ENCODE data around the gene CASZ1.

CASZ1 gene

DNA sequence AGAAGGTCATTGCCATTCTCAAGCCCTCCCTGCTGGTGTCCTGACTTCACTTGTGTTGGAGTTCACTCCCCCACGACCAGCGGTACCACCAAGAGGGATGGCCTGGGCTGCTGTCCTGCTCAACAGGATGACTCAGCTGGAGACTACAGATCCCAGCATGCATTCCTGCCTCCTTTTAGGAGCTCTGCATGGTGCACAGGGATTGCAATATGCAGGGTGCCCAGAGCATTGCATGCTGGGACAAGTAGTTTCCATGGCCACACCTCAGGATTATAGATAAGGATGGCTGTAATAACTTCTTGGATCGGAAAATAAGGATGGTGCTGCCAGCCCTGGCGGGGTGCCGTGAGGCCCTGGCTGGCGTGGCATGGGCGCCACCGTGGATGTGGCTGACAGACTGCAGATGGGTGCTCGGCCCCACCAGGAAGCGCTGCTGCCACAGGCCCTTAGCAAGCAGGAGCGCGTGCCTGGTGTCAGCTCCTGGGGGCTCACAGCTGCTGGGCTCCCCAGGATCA is 150.0 kb downstream of the CASZ1 start:
- Histone ChIP-seq H2AFZ (ENCODE audit: low read depth, low read length) (no peak overlapping the region), H3K36me3 (ENCODE audit: insufficient read depth, low read length) (no peaks in the 10 kb centered on the region), H3K4me1 (ENCODE audit: insufficient read depth, low read length) (peaks cover 29% of the 10 kb centered on the region), H3K4me3 (ENCODE audit: low read length) (no peak overlapping the region), H3K9me3 (ENCODE audit: low read length) (no peaks in the 10 kb centered on the region), H3K27me3 (ENCODE audit: insufficient read depth, low read length) (no peaks in the 10 kb centered on the region)

DNA sequence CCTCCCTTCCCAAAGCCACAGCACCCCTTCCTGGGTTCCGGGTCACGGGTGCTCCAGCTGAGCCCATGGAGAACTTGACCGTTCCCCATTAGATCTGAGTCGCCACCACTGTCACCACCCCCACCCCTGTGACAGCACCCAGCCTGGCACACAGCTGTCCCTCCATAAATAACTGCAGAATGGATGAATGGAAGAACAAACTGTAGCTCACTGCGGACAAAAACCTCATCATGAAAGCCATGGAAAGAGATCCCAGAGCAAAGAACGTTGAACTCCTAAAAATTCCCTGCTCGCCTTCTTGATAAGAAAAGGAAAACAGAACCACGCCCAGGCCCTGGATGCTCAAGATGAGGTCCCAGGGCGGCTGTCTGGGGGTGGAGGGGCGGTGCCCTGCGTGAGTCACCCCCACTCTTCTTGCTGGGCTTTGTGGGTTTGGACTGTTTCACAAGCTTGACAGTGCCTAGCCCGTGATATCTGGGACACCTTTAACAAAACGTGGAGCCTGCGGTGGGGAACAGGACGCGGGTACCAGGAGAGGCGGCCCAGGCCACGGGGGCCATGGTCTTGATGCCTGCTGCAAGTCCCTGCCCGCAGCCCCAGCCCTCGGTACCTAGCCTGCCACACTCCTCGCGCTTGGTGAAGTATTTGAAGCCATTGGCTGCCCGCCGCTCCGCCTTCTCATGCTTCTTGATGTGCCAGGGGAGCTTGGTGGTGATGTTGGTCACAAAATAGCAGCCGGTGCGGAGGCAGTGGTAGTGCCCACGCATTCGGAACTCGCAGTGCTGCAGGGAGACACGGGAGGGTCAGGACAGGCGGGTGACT is 151.9 kb downstream of the CASZ1 start:
- H3K4me1 ChIP-seq (ENCODE audit: insufficient read depth, low read length), result peaks cover 11% of the 10 kb centered on the region
- no peaks in the 10 kb centered on the region for H3K36me3 ChIP-seq (ENCODE audit: insufficient read depth, low read length)
- no peak overlapping the region for H2AFZ ChIP-seq (ENCODE audit: low read depth, low read length)

DNA sequence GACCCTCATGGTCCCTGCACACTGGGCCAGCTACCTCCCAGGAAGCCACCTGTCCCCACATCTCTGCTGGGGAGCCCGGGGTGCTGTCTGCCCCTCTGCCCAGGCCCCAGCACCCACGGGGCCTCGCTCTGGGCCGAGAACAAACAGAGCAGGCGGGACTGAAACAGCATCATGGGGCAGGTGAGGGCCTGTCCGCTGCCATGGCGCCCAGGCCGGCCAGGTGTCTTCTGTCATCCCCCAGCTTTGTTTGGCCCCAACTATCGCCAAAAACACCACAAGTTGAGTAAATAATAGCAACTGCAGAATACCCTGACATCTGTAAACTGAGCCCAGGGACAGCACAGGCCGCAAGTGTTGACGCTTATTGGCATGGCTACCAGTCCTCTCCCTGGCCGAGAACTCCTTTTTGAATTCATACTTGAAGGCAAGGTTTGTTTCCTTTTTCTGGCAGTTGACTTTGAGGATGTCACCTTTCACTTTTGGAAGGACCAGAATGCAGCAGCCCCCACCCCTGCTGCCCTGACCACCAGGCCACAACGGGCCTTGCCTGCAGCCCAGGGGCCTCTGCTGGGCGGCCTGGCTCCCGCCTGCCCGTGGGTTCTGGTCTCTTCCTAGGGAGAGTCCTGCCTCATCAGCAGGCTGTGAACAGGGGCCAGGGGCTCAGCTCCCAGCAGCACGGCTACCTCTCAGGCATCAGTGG is 152.7 kb downstream of the CASZ1 start:
- Histone ChIP-seq H3K4me1 (ENCODE audit: insufficient read depth, low read length) (peaks cover 3% of the 10 kb centered on the region), H3K36me3 (ENCODE audit: insufficient read depth, low read length) (no peaks in the 10 kb centered on the region), H3K27me3 (ENCODE audit: insufficient read depth, low read length) (no peaks in the 10 kb centered on the region), H3K9me3 (ENCODE audit: low read length) (peaks cover 5% of the 10 kb centered on the region), H3K4me3 (ENCODE audit: low read length) (no peak overlapping the region), H2AFZ (ENCODE audit: low read depth, low read length) (no peak overlapping the region)

More for the DNA sequence above, 151.9 kb downstream of the CASZ1 start:
- Histone ChIP-seq H3K9me3 (ENCODE audit: low read length) (peaks cover 2% of the 10 kb centered on the region), H3K4me3 (ENCODE audit: low read length) (no peak overlapping the region), H3K27me3 (ENCODE audit: insufficient read depth, low read length) (no peaks in the 10 kb centered on the region)

DNA sequence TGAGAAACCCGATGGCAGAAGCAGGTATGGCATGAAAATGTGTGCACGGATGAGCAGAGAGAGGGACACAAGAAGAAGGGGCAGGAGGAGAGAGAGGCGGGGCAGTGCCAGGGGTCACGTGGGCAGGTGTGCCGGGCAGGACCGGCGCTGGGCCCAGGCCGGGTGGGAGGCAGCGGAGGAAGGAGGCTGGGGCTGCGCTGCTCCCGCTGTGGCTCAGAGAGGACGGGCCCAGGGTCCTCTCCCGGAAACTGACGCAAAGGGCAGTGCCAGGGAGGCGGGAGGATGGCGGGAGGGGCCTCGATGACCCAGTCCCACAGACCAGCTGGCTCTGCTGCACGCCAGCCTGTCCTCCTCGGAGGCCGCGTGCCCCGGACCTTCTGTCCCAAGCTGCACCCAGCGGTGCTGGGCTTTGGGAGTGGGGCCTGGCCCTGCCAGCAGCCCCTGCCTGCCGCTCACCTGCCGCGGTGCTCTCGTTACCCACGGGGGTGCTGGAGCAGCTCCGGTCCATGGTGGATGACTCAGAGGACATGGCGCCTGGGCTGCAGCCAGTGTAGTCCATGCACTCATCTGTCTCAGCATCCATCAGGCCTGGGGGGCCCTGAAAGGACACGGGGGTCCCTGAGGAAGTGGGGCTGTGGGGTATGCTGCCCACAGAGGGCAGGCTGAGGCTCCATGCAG is 153.9 kb downstream of the CASZ1 start:
- Histone ChIP-seq H3K9me3 (ENCODE audit: low read length) (peaks cover 5% of the 10 kb centered on the region), H3K27me3 (ENCODE audit: insufficient read depth, low read length) (no peaks in the 10 kb centered on the region), H3K4me3 (ENCODE audit: low read length) (no peak overlapping the region), H2AFZ (ENCODE audit: low read depth, low read length) (no peak overlapping the region), H3K36me3 (ENCODE audit: insufficient read depth, low read length) (no peaks in the 10 kb centered on the region), H3K4me1 (ENCODE audit: insufficient read depth, low read length) (no peaks in the 10 kb centered on the region)

DNA sequence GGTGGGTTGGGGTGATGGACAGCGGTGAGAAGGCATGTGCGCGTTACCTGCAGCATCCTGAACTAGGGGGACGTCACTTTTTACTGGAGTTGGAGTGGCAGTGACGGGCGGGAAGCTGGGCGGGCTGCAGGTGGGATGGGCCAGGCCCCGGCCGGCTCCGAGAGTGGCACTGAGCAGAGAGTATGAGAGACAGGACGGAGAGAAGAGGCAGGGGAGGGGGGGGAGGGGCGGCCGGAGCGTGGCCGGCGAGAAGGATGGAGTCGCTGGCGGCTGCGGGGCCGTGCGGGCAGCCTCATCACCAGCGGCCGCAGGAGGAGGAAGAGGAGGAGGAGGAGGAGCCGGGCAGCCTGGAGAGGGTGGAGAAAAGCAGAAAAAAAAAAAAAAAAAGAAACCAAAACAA is 154.5 kb downstream of the CASZ1 start:
- Histone ChIP-seq H3K4me1 (ENCODE audit: insufficient read depth, low read length) (no peaks in the 10 kb centered on the region), H3K9me3 (ENCODE audit: low read length) (peaks cover 5% of the 10 kb centered on the region), H3K4me3 (ENCODE audit: low read length) (no peak overlapping the region), H3K36me3 (ENCODE audit: insufficient read depth, low read length) (no peaks in the 10 kb centered on the region), H3K27me3 (ENCODE audit: insufficient read depth, low read length) (no peaks in the 10 kb centered on the region), H2AFZ (ENCODE audit: low read depth, low read length) (no peak overlapping the region)

DNA sequence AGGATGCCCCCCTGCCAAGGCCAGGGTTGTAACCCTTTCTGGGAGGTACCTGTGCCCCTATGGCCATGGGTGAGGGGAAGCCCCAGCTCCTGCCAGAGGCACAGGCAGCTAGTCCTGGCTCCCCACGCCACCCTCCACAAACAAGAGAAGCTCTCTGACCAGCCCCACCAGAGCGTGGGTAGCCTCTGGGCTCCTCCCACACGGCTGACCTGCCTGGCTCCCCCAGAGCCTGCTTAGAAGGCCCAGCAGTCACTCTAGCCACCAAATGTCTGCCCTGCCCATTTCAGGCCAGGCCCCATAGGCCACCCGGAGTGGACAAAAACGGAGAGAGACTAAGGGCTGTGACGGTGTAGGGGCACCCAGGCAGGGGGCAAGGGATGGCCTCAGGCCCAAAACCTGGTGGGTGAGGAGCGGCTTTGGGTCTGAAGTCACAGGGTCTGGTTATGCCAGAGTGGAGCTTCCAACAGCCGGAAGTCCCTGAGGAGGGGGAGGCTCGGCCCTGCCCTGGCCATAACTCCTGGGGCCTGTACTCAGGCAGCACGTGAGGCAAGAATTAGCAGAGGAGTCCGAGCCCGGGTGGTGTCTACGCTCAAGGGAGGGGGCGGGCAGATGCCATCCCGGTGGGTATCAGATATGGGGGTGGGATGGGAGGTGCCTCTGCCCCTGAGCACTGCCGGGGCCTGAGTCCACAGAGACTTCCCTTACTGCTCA is 155.4 kb downstream of the CASZ1 start:
- Histone ChIP-seq H3K4me3 (ENCODE audit: low read length) (no peak overlapping the region), H3K36me3 (ENCODE audit: insufficient read depth, low read length) (no peaks in the 10 kb centered on the region), H2AFZ (ENCODE audit: low read depth, low read length) (no peak overlapping the region), H3K9me3 (ENCODE audit: low read length) (peaks cover 5% of the 10 kb centered on the region), H3K4me1 (ENCODE audit: insufficient read depth, low read length) (no peaks in the 10 kb centered on the region), H3K27me3 (ENCODE audit: insufficient read depth, low read length) (no peaks in the 10 kb centered on the region)

DNA sequence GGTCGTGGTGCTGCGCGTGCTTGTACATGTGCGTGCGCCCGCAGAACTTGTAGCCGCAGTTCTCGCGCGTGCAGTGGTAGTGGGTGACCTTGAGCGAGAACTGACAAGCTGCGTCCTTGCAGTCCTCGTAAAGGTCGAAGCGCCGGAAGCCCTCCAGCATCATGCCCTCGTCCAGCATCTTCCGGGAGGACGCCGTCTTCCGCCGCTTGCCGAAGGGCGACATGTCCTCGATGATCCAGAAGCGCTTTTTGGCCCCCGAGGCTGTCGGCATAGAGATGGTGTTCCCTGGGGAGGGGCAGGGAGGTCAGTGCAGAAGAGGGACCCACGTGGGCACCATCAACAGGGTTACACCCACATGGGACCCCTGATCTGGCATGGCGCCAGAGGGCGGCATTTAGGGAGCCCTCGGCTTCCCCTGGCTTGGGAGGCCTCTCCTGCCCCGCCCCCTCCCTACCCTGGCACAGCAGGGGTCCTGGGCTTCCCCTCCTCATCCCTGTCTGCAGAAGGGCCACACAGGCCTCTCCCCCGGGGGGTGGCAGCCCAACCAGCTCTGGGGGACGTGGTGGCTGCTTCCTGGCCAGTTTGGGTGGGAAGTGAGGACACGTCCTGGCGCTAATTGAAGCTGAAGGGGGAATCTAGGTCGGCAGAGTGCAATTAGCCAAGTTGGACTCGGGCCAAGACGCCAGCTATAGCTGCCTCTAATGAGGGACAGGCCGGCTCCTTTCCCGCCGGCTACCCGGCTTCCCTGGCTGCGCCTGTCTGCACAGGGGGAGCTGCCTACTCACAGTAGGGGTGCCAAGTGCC is 156.5 kb downstream of the CASZ1 start:
- H2AFZ ChIP-seq (ENCODE audit: low read depth, low read length), result no peak overlapping the region
- H3K4me3 ChIP-seq (ENCODE audit: low read length), result no peak overlapping the region
- no peaks in the 10 kb centered on the region for H3K4me1 ChIP-seq (ENCODE audit: insufficient read depth, low read length)
- H3K36me3 ChIP-seq (ENCODE audit: insufficient read depth, low read length), result no peaks in the 10 kb centered on the region
- H3K27me3 ChIP-seq (ENCODE audit: insufficient read depth, low read length), result no peaks in the 10 kb centered on the region
- peaks cover 5% of the 10 kb centered on the region for H3K9me3 ChIP-seq (ENCODE audit: low read length)

DNA sequence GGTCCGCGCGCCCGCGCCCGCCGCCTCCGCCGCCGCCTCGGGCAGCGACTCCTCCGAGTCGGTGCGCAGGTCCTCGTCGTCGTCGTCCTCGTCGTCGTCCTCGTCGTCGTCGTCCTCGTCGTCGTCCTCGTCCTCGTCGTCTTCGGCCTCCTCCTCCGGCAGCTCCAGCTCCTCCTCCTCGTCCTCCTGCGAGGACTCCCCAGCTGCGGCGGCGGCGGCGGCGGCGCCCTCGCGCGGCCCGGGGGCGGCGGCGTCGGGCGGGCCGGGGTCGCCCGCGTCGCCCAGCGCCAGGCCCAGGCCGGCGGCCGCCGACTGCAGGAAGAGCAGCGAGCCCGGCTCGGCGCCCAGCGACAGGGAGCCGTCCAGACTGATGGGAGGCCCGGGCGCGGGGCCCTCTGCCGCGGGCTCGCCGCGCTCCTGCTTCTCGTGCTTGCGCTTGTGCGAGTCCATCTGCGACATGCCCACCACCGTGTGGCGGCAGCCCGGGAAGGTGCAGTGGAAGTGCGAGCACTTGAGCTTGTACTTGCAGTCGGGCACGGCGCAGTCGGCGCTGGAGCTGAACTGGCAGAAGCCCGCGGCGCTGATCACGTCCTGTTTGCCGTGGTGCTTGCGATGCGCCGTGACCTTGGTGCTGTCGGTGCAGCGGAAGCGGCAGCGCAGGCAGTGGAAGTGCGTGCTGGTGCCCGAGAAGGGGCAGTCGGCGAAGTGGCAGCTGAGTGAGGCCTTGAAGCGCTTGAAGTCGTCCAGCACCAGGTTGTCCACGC is 157.3 kb downstream of the CASZ1 start:
- H3K4me1 ChIP-seq (ENCODE audit: insufficient read depth, low read length), result no peaks in the 10 kb centered on the region
- no peak overlapping the region for H2AFZ ChIP-seq (ENCODE audit: low read depth, low read length)
- no peak overlapping the region for H3K4me3 ChIP-seq (ENCODE audit: low read length)
- no peaks in the 10 kb centered on the region for H3K27me3 ChIP-seq (ENCODE audit: insufficient read depth, low read length)
- H3K9me3 ChIP-seq (ENCODE audit: low read length), result peaks cover 5% of the 10 kb centered on the region
- no peaks in the 10 kb centered on the region for H3K36me3 ChIP-seq (ENCODE audit: insufficient read depth, low read length)

DNA sequence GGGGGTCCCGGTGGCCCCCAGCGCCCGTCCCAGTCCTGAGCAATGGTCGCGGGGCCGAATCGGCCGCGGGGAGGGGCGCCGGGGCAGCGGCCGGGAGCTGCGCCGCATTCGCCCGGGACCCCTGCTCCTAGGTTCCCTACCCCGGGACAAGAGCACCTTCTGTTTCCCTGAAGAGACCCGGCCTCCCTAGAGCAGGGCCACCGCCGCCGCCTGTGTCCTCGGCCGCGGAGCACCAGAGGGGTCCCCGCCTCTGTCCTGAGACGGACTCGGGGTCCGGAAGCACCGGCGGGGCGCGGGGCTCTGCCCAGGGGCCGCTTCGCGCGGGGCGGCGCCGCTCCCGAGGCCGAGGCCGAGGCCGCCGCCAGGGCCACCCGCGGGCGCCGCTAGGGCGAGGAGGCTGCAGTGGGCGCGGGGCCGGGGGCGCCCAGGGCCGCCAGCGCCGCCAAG is 157.9 kb downstream of the CASZ1 start:
- H3K4me3 ChIP-seq (ENCODE audit: low read length), result no peak overlapping the region
- peaks cover 5% of the 10 kb centered on the region for H3K9me3 ChIP-seq (ENCODE audit: low read length)
- no peaks in the 10 kb centered on the region for H3K27me3 ChIP-seq (ENCODE audit: insufficient read depth, low read length)
- H2AFZ ChIP-seq (ENCODE audit: low read depth, low read length), result no peak overlapping the region
- no peaks in the 10 kb centered on the region for H3K36me3 ChIP-seq (ENCODE audit: insufficient read depth, low read length)
- H3K4me1 ChIP-seq (ENCODE audit: insufficient read depth, low read length), result no peaks in the 10 kb centered on the region

DNA sequence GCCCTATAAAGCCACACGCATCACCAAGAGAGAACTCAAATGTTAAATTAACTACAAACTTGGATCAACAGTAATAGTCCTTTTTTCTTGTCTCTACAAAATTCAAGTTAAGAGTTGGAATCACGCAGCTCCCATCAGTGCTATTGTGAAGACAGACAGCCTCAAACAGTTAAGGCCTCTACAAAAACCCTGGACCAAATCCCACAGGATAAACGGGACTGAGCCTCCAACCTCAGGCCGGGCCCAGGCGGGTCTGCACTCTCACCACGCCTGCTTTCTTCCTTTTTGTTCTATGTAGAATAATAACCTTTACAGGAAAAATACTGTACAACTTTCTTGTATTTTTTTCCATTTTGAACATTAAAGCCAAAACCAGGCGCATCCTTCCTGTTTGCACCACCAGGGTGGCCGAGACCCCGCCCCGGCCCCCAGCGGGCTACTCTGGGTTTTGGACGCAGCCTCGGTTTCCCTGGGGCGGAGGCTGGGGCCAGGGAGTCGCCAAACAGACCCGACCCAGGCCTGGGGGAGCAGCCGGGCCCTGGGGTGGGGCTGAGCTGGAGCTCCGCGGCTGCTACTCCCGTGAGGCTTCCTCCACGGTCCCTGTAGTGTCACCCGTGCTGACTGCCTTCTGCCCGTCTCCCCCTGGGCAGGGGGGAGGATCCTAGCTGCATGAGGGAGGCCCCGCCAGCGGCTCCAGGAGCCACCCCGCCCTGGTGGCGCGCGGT is 158.4 kb downstream of the CASZ1 start:
- no peak overlapping the region for H2AFZ ChIP-seq (ENCODE audit: low read depth, low read length)
- peaks cover 5% of the 10 kb centered on the region for H3K9me3 ChIP-seq (ENCODE audit: low read length)
- no peaks in the 10 kb centered on the region for H3K4me1 ChIP-seq (ENCODE audit: insufficient read depth, low read length)
- H3K36me3 ChIP-seq (ENCODE audit: insufficient read depth, low read length), result no peaks in the 10 kb centered on the region
- no peak overlapping the region for H3K4me3 ChIP-seq (ENCODE audit: low read length)
- no peaks in the 10 kb centered on the region for H3K27me3 ChIP-seq (ENCODE audit: insufficient read depth, low read length)

DNA sequence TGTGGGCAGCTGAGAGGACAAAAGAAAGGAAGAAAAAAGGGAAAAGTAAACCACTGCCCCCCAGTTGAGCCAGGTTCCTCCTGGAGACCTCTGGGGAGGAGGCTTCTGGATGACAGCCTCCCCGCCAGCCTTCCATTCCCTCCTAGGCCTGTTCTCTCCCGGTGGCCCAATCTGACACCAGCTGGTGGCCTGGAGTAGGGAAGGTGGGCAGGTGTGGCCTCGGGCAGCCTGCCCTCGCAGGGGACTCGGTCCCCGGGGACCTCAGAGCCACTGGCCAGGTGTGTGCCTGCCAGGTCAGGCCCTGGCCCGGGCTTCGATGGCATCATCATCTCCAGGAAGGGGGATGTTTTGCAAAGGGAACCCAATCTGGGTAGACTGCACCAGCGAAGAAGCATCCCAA is 159.0 kb downstream of the CASZ1 start:
- peaks cover 5% of the 10 kb centered on the region for H3K4me1 ChIP-seq (ENCODE audit: insufficient read depth, low read length)
- H2AFZ ChIP-seq (ENCODE audit: low read depth, low read length), result no peak overlapping the region
- no peaks in the 10 kb centered on the region for H3K27me3 ChIP-seq (ENCODE audit: insufficient read depth, low read length)
- H3K4me3 ChIP-seq (ENCODE audit: low read length), result no peak overlapping the region
- H3K36me3 ChIP-seq (ENCODE audit: insufficient read depth, low read length), result no peaks in the 10 kb centered on the region
- peaks cover 5% of the 10 kb centered on the region for H3K9me3 ChIP-seq (ENCODE audit: low read length)
